Left renal pelvis (tissue), 4 donors: Measurements from ENCODE around the gene ZXDC. TPM values are rescaled to one million over a fixed set of nuclear protein-coding genes. Genes with fewer than 3 reads are reported as not detected.

Source experiments
- DNase-seq, 4 donors: peaks; one replicate each; pipeline ENCODE4 v3.0.0-alpha.2; 2013; ENCODE audit warnings: low read depth in 4 of 4, low spot score in 3 of 4
- polyA plus RNA-seq, 4 donors: library from polyadenylated mRNA; unstranded; fragments of 120-200 nt; gene quantifications; one replicate each; pipeline ENCODE4 v1.2.1, GENCODE V29; 2013; ENCODE audit not compliant: insufficient read length in 4 of 4

The ZXDC gene, protein sequence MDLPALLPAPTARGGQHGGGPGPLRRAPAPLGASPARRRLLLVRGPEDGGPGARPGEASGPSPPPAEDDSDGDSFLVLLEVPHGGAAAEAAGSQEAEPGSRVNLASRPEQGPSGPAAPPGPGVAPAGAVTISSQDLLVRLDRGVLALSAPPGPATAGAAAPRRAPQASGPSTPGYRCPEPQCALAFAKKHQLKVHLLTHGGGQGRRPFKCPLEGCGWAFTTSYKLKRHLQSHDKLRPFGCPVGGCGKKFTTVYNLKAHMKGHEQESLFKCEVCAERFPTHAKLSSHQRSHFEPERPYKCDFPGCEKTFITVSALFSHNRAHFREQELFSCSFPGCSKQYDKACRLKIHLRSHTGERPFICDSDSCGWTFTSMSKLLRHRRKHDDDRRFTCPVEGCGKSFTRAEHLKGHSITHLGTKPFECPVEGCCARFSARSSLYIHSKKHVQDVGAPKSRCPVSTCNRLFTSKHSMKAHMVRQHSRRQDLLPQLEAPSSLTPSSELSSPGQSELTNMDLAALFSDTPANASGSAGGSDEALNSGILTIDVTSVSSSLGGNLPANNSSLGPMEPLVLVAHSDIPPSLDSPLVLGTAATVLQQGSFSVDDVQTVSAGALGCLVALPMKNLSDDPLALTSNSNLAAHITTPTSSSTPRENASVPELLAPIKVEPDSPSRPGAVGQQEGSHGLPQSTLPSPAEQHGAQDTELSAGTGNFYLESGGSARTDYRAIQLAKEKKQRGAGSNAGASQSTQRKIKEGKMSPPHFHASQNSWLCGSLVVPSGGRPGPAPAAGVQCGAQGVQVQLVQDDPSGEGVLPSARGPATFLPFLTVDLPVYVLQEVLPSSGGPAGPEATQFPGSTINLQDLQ
- polyA plus RNA-seq, result 10 to 100 TPM; 26.4 to 42.6 (median 30.5) TPM

DNA sequence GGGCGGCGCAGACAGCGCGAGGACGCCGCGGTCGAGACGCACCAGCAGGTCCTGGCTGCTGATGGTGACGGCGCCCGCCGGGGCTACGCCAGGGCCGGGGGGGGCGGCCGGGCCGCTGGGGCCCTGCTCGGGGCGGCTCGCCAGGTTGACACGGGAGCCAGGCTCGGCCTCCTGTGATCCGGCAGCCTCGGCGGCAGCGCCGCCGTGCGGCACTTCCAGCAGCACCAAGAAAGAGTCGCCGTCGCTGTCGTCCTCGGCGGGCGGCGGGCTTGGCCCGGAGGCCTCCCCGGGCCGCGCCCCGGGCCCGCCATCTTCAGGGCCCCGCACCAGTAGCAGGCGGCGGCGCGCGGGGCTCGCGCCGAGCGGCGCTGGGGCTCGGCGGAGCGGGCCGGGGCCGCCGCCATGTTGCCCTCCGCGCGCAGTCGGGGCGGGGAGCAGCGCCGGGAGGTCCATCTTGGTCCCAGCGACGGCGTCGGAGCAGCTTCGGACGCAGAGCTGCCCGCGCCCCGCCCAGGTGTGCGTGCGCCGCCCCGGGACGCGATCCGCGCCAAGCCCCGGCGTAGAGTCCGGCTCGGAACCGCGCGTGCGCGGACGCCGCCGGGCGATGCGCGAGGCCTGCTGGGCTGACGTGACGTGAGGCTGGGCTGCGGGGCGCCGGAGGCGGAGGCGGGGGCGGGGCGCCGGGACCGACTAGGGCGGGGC is at the start of gene ZXDC:
ZXDC (minus strand) TSS at position 479 of the 702 bp plus-strand sequence; CDS start at position 453, 26 bp downstream.
- peak; percentile 72 to 91 (median 88) for DNase-seq

- no peak for DNase-seq
Measured at GRCh38 chr3:126525091-126525852, 49.6 kb upstream of the ZXDC start.

GRCh38 chr3:126524429-126524988 is 48.8 kb upstream of the ZXDC start:
- no peak for DNase-seq

DNA sequence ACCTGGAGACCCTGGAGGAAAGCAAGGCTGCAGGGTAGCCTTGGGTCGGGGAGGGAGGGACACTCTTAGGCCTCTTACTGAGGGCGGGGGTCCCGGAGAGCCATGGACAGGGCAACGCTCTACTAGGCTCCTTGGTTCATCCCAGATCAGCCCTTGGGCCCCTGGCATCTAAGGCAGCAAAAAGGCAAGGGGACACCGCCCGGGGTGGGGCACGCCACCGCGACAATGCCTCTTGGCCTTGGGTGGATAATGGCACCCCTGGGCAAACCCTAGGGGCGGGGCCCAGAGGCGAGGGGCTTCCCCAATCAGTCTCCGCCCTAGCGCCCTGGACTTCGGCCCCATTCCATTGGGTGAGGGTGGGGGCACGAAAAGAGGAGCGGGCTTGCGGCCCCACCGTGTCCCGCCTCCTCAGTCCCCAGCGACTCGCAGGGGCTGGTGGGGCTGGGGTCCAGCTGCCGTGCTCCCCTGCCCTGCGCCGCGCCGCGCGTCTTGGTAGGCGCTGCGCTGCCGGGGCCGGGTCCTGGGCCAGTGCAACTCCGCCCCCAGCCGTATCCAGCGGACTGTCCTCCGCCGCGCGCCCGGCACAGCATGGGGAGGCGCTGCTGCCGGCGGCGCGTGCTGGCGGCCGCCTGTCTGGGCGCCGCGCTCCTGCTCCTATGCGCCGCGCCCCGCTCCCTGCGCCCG is 48.2 kb upstream of the ZXDC start, which contains the start of gene CHST13:
CHST13 (plus strand) TSS at position 411 of the 684 bp plus-strand sequence; CDS start at position 589, 178 bp downstream.
- DNase-seq, result no peak

DNA sequence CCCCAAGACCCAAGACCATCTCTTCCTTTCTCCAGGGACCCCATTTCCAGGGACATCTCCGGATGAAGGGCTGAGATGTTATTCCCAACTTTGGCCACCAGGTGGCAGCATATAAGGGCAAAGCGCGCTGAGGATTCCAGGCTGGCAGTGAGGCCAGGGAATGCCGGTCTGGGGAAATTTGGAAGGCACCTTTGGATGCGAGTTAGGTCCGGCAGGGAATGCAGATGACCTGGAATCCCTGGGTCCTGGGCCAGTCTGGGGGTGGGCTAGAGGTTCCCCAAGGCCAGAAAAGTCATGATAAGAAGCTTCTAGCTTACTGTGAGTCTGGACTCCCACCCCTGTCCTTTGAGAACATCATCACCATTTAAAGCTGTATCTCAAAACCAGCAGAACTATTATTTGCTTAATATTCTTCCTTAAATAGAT is 46.7 kb upstream of the ZXDC start:
- no peak for DNase-seq

GRCh38 chr3:126521122-126521891 is 45.6 kb upstream of the ZXDC start:
- DNase-seq, result no peak

DNA sequence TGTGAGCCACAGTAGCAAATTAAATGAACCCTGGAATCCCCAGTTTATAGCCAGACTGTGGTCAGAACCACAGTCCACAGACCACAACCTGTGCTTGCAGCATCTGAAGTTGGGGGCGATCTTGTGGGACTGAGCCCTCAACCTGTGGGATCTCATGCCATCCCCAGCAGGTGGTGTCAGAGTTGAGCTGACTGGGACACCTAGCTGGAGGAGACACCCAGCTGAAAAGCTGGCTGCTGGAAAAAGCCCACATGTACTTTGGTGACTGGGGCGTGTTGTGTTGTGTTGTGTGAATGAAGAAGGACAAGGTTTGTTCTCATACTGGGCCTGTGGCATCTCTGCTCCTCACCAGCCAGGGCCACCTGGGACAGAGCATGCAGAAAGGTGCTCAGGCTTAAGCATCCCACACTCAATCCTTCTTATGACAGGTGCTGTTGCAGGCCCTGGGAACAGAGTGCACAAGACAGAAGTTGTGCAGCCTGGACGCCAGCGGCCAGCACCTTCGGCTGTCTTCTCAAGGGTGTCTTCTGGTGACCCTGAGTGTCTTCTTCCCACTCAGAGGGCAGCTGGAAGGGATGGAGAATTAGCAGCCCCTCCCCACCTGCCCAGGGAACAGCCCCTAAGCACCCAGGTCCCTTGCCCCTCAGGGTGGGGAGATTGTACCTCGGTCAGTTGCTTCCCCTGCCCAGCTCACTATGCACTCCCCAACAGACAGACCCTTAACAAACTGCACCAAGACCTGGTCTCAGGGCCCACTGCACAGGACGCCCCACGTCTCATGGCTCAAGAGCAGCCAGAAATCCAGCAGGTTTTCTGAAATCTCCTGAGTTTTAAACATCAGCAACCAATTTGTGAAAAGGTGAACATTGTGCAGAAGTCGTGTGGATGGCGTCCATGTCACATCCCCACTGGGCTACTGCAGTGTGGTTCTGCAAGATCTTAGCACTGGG is 44.1 kb upstream of the ZXDC start:
- no peak for DNase-seq

GRCh38 chr3:126518779-126519177 is 43.1 kb upstream of the ZXDC start:
- DNase-seq, result no peak

DNA sequence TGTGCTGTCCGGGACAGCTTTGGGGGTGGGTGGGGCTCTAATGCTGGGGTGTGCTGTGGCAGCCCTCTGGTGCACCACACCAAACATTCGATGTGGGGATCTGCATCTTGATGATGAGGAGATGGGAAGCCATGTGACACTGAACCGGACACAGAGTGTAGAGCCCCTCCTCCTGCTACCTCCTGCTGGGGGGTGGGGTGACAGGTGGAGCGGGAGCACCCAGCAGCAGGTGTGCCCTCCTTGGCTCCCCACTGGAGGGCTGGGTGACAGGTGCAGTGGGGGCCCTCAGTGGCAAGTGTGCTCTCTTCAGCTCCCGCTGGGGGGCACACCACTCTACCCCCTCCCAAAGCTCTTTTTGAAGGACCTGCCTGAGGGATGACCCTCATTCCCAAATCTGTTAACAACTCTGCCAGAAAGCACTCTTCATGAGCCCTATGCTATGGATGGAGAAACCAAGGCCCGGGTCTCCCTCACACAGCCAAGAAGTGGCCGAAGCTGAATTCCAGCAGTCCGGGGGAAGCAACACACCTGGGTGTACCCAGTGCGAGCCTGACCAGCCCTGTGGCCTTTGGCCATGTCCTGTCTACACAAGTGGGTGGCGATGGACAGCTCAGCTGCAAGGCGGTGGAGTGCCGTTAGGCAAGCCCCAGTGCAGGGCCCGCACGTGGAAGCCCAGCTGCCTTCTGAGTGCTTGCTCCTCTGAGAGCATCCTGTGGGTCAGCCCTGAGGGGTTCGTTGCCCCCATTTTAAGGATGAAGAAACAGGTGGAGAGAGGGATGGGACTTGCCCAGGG is 42.5 kb upstream of the ZXDC start:
- no peak for DNase-seq

DNA sequence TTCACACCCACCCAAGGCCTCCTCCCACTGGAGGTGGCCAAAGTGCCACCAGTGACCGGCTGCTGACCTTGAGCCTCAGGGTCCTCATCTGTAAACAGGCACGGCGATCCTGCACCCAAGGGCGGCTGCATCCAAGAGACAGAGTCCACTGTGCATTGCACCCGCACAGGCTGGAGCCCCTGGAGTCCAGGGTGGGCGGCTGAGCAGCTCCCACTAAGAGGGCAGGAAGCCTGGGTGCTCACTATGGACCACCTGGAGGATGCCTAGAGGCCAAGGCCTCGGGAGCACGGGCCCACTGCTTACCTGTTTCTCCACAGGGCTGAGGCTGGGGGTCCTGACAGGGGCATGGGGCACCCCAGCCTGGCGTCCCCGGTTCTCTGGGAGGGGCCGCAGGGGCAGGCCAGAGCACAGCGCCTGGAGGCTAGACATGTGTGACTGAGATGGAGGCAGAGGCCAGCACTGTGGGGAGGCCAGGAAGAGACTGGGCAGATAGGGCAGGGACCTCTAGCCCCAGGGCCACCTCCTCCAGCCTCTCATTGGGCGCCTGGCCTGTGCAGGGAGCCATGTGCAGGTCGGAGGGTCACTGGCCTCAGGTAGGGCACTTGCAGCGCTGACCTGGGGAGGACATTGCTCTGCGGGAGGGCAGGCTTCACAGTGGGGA is 41.7 kb upstream of the ZXDC start, which contains the start of gene UROC1:
UROC1 (minus strand) TSS at position 483 of the 661 bp plus-strand sequence; CDS start at position 429, 54 bp downstream.
- no peak for DNase-seq

DNA sequence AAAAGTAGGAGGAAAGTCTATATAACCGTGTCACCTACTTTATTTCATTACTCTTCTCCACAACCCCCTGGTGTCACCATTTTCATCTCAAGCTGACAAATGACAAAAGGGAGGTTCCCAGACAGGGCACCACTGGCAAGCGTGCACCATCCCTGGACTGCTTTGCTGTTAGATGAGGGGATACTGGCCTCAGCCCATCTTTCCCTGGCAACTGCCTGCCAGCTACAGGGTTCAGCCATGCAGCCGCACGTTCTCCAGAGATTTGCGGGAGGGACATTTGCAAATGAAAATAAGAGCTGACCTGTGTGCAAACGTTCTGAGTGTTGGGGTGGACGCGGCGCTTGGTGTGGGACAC is 41.2 kb upstream of the ZXDC start:
- DNase-seq, result no peak

GRCh38 chr3:126516152-126516935 is 40.7 kb upstream of the ZXDC start:
- no peak for DNase-seq

DNA sequence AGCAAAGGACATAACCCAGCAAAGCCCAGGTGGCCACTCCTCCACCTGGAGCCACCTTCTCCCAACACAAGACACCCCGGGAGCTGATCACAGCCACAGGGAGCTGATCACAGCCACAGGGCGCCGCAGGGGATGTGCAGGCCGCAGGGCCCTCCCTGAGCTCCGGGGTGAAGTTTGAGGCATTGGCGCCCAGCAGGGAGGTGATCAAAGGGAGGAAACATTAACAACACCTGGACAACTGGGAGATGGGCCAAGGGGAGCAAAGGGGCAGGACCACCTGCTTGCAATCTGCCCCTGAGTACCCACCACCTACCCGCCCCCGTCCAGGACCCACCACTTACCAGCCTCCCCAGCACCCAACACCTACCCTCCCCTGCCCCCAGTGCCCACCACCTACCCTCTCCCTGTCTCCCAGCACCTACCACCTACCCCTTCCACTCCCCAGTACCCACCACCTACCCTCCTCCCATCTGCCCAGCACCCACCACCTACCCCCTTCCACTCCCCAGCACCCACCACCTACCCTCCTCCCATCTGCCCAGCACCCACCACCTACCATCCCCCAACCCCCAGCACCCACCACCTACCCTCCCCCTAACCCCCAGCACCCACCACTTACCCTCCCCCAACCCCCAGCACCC is 39.5 kb upstream of the ZXDC start:
- no peak for DNase-seq

DNA sequence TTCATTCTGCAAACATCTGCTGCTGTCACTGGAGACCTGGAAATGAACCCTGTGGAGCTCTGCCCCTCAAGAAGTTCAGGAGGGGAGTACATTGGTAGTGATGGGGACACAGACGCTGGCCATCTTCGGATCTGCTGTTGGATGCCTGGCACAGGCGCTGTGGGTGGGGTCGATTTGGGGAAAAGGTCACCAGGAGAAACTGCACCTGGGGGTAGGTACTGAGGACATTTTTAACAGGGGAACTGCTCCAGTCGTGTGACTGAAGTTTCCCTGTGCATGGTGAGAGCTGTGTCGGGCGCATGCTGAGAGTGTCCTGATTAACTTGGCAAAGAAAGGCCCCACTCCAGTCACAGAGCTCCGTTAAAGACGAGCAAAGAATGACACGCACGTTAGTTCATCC is 38.5 kb upstream of the ZXDC start:
- no peak for DNase-seq
